Hepatocyte (in vitro differentiated cells): ENCODE results near the gene MATR3.

ENCODE experiments used
- EZH2 ChIP-seq: fragments of 200-600 bp; sonication (generic); IDR thresholded peaks from 2 replicates; pipeline ENCODE4 v1.6.1; 2016; ENCODE audit warnings: antibody characterized with exemption, mild to moderate bottlenecking, borderline replicate concordance
- EZH2phosphoT487 ChIP-seq: fragments of 200-600 bp; sonication (generic); IDR thresholded peaks from one replicate; pipeline ENCODE4 v1.6.1; 2018; ENCODE audit warnings: antibody characterized with exemption, mild to moderate bottlenecking, low read depth, moderate library complexity; ENCODE audit not compliant: unreplicated experiment, severe bottlenecking
- TF ChIP-seq, protein P1 (sequence below): fragments of 200-600 bp; sonication (generic); IDR thresholded peaks from 2 replicates; pipeline ENCODE4 v1.5.1; 2016; ENCODE audit warnings: antibody characterized with exemption, mild to moderate bottlenecking; ENCODE audit not compliant: poor library complexity

DNA sequence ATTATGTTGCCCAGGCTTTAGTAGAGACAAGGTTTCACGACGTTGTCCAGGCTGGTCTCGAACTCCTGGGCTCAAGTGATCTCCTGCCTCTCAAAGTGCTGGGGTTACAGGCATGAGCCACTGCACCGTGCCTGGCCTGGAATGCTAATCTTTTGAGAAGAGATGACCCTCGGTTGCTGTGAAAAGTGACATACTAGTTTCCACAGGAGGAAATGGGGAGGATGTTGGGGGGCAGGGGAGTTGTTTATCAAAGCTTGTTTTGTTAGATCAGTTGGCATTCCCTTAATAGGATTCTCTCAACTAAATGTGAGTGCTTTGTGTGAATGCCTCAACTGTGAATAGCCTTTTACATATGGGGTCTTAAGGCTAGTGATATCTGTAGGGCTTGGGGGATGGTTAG, 16.4 kb upstream of the MATR3 start:
- no peak for TF ChIP-seq EZH2
- TF ChIP-seq, protein P1, sequence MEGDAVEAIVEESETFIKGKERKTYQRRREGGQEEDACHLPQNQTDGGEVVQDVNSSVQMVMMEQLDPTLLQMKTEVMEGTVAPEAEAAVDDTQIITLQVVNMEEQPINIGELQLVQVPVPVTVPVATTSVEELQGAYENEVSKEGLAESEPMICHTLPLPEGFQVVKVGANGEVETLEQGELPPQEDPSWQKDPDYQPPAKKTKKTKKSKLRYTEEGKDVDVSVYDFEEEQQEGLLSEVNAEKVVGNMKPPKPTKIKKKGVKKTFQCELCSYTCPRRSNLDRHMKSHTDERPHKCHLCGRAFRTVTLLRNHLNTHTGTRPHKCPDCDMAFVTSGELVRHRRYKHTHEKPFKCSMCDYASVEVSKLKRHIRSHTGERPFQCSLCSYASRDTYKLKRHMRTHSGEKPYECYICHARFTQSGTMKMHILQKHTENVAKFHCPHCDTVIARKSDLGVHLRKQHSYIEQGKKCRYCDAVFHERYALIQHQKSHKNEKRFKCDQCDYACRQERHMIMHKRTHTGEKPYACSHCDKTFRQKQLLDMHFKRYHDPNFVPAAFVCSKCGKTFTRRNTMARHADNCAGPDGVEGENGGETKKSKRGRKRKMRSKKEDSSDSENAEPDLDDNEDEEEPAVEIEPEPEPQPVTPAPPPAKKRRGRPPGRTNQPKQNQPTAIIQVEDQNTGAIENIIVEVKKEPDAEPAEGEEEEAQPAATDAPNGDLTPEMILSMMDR, result no peak
- no peak for TF ChIP-seq EZH2phosphoT487
